Eye (tissue), 1 donor: Measurements from ENCODE around the gene CYP26B1.

Source experiments
- DNase-seq: peaks from one replicate; pipeline ENCODE4 v3.0.0-alpha.2; 2015

The CYP26B1 gene

GRCh38 chr2:72147303-72147971 lies at the start of gene CYP26B1:
Gene CYP26B1 (minus strand): TSS chr2:72147862. CDS start chr2:72147834, 28 bp downstream.
- DNase-seq: peak; percentile 71

- no peak for DNase-seq
Measured at GRCh38 chr2:72193723-72194122, 46.1 kb upstream of the CYP26B1 start.

- no peak for DNase-seq
Measured at GRCh38 chr2:72191441-72191840, 43.8 kb upstream of the CYP26B1 start.

- no peak for DNase-seq
Measured at GRCh38 chr2:72185206-72185605, 37.5 kb upstream of the CYP26B1 start.

GRCh38 chr2:72183466-72183865 lies 35.8 kb upstream of the CYP26B1 start:
- no peak for DNase-seq

- DNase-seq: no peak
Measured at GRCh38 chr2:72183016-72183415, 35.4 kb upstream of the CYP26B1 start.

GRCh38 chr2:72182547-72182946 lies 34.9 kb upstream of the CYP26B1 start:
- DNase-seq: no peak

GRCh38 chr2:72181616-72182015 lies 34.0 kb upstream of the CYP26B1 start:
- no peak for DNase-seq

- DNase-seq: no peak
Measured at GRCh38 chr2:72180351-72180750, 32.7 kb upstream of the CYP26B1 start.

- DNase-seq: no peak
Measured at GRCh38 chr2:72178551-72178950, 30.9 kb upstream of the CYP26B1 start.

GRCh38 chr2:72176281-72176680 lies 28.6 kb upstream of the CYP26B1 start:
- no peak for DNase-seq

- no peak for DNase-seq
Measured at GRCh38 chr2:72175636-72176035, 28.0 kb upstream of the CYP26B1 start.

GRCh38 chr2:72173640-72174321 lies 26.1 kb upstream of the CYP26B1 start:
- DNase-seq: peak; percentile 43

GRCh38 chr2:72172478-72172877 lies 24.8 kb upstream of the CYP26B1 start:
- DNase-seq: no peak

- no peak for DNase-seq
Measured at GRCh38 chr2:72166279-72166678, 18.6 kb upstream of the CYP26B1 start.

- DNase-seq: no peak
Measured at GRCh38 chr2:72165792-72166191, 18.1 kb upstream of the CYP26B1 start.

- no peak for DNase-seq
Measured at GRCh38 chr2:72162574-72162973, 14.9 kb upstream of the CYP26B1 start.

- DNase-seq: no peak
Measured at GRCh38 chr2:72159211-72159993, 11.7 kb upstream of the CYP26B1 start.

GRCh38 chr2:72157871-72158771 lies 10.5 kb upstream of the CYP26B1 start:
- no peak for DNase-seq

- DNase-seq: no peak
Measured at GRCh38 chr2:72156872-72157271, 9.2 kb upstream of the CYP26B1 start.

GRCh38 chr2:72155737-72156136 lies 8.1 kb upstream of the CYP26B1 start:
- no peak for DNase-seq

- no peak for DNase-seq
Measured at GRCh38 chr2:72155151-72155550, 7.5 kb upstream of the CYP26B1 start.
